ENCODE measurements around the gene TTC39B. TPM values are rescaled to one million over a fixed set of nuclear protein-coding genes. Genes with fewer than 3 reads are reported as not detected.

TTC39B gene
- total RNA-seq, 3 donors from 2014 or later: 6.7 to 11.7 (median 10.5) TPM

GRCh38 chr9:15268317-15268716 lies 38.7 kb downstream of the TTC39B start:
- peaks cover 18% of the 10 kb centered on the region for H3K36me3 Mint-ChIP-seq (ENCODE audit: insufficient read depth)
- no peak for ATAC-seq
- no peak overlapping the region for H3K4me3 Mint-ChIP-seq
- no peaks in the 10 kb centered on the region for H3K27me3 Mint-ChIP-seq (ENCODE audit: low read depth)
- no peak for DNase-seq
- H3K4me1 Mint-ChIP-seq (ENCODE audit: low read depth): peaks cover 36% of the 10 kb centered on the region
- no peaks in the 10 kb centered on the region for H3K9me3 Mint-ChIP-seq

GRCh38 chr9:15264918-15265317 lies 42.1 kb downstream of the TTC39B start:
- peaks cover 29% of the 10 kb centered on the region for H3K4me1 Mint-ChIP-seq (ENCODE audit: low read depth)
- no peak overlapping the region for H3K4me3 Mint-ChIP-seq
- no peaks in the 10 kb centered on the region for H3K9me3 Mint-ChIP-seq
- ATAC-seq: no peak
- DNase-seq: no peak
- H3K36me3 Mint-ChIP-seq (ENCODE audit: insufficient read depth): peaks cover 31% of the 10 kb centered on the region
- no peaks in the 10 kb centered on the region for H3K27me3 Mint-ChIP-seq (ENCODE audit: low read depth)

- ATAC-seq (no peak), DNase-seq (no peak)
- Mint-ChIP-seq H3K27me3 (ENCODE audit: low read depth) (no peaks in the 10 kb centered on the region), H3K4me1 (ENCODE audit: low read depth) (peaks cover 19% of the 10 kb centered on the region), H3K36me3 (ENCODE audit: insufficient read depth) (peaks cover 31% of the 10 kb centered on the region), H3K4me3 (no peak overlapping the region), H3K9me3 (no peaks in the 10 kb centered on the region)
Observed at GRCh38 chr9:15262581-15262980, 44.4 kb downstream of the TTC39B start.

GRCh38 chr9:15256426-15256825 lies 50.6 kb downstream of the TTC39B start:
- Mint-ChIP-seq H3K36me3 (ENCODE audit: insufficient read depth) (peaks cover 25% of the 10 kb centered on the region), H3K9me3 (no peaks in the 10 kb centered on the region), H3K4me1 (ENCODE audit: low read depth) (peaks cover 15% of the 10 kb centered on the region), H3K27me3 (ENCODE audit: low read depth) (no peaks in the 10 kb centered on the region), H3K4me3 (no peak overlapping the region)
- ATAC-seq (no peak), DNase-seq (no peak)

GRCh38 chr9:15253786-15254185 lies 53.2 kb downstream of the TTC39B start:
- peaks cover 18% of the 10 kb centered on the region for H3K36me3 Mint-ChIP-seq (ENCODE audit: insufficient read depth)
- H3K27me3 Mint-ChIP-seq (ENCODE audit: low read depth): no peaks in the 10 kb centered on the region
- H3K4me1 Mint-ChIP-seq (ENCODE audit: low read depth): peaks cover 26% of the 10 kb centered on the region
- no peak for DNase-seq
- no peak for ATAC-seq
- no peaks in the 10 kb centered on the region for H3K9me3 Mint-ChIP-seq
- H3K4me3 Mint-ChIP-seq: no peak overlapping the region

GRCh38 chr9:15253197-15253596 lies 53.8 kb downstream of the TTC39B start:
- H3K9me3 Mint-ChIP-seq: no peaks in the 10 kb centered on the region
- H3K4me1 Mint-ChIP-seq (ENCODE audit: low read depth): peaks cover 29% of the 10 kb centered on the region

GRCh38 chr9:15249981-15250380 lies 57.0 kb downstream of the TTC39B start:
- no peaks in the 10 kb centered on the region for H3K27me3 Mint-ChIP-seq (ENCODE audit: low read depth)
- ATAC-seq (no peak), DNase-seq (no peak)
- H3K9me3 Mint-ChIP-seq: no peaks in the 10 kb centered on the region
- H3K4me1 Mint-ChIP-seq (ENCODE audit: low read depth): peaks cover 43% of the 10 kb centered on the region
- H3K4me3 Mint-ChIP-seq: no peak overlapping the region
- H3K36me3 Mint-ChIP-seq (ENCODE audit: insufficient read depth): peaks cover 10% of the 10 kb centered on the region

More at GRCh38 chr9:15253197-15253596, 53.8 kb downstream of the TTC39B start:
- Mint-ChIP-seq H3K36me3 (ENCODE audit: insufficient read depth) (peaks cover 16% of the 10 kb centered on the region), H3K4me3 (no peak overlapping the region), H3K27me3 (ENCODE audit: low read depth) (no peaks in the 10 kb centered on the region)
- DNase-seq: no peak
- ATAC-seq: no peak

GRCh38 chr9:15249042-15249818 lies 57.8 kb downstream of the TTC39B start:
- Mint-ChIP-seq H3K9me3 (no peaks in the 10 kb centered on the region), H3K4me1 (ENCODE audit: low read depth) (peaks cover 50% of the 10 kb centered on the region), H3K4me3 (no peak overlapping the region), H3K27me3 (ENCODE audit: low read depth) (no peaks in the 10 kb centered on the region), H3K36me3 (ENCODE audit: insufficient read depth) (peaks cover 12% of the 10 kb centered on the region)
- ATAC-seq (no peak), DNase-seq (no peak)

- Mint-ChIP-seq H3K9me3 (no peaks in the 10 kb centered on the region), H3K36me3 (ENCODE audit: insufficient read depth) (peaks cover 15% of the 10 kb centered on the region), H3K27me3 (ENCODE audit: low read depth) (no peaks in the 10 kb centered on the region), H3K4me3 (no peak overlapping the region), H3K4me1 (ENCODE audit: low read depth) (peaks cover 53% of the 10 kb centered on the region)
- no peak for DNase-seq
- no peak for ATAC-seq
Observed at GRCh38 chr9:15248621-15249020, 58.4 kb downstream of the TTC39B start.

GRCh38 chr9:15248081-15248480 lies 58.9 kb downstream of the TTC39B start:
- no peaks in the 10 kb centered on the region for H3K27me3 Mint-ChIP-seq (ENCODE audit: low read depth)
- no peak overlapping the region for H3K4me3 Mint-ChIP-seq
- no peak for ATAC-seq
- no peak for DNase-seq
- H3K9me3 Mint-ChIP-seq: no peaks in the 10 kb centered on the region
- peaks cover 56% of the 10 kb centered on the region for H3K4me1 Mint-ChIP-seq (ENCODE audit: low read depth)
- peaks cover 15% of the 10 kb centered on the region for H3K36me3 Mint-ChIP-seq (ENCODE audit: insufficient read depth)

- H3K36me3 Mint-ChIP-seq (ENCODE audit: insufficient read depth): peaks cover 17% of the 10 kb centered on the region
- peaks cover 63% of the 10 kb centered on the region for H3K4me1 Mint-ChIP-seq (ENCODE audit: low read depth)
- no peaks in the 10 kb centered on the region for H3K9me3 Mint-ChIP-seq
- no peak overlapping the region for H3K4me3 Mint-ChIP-seq
- DNase-seq: no peak
- H3K27me3 Mint-ChIP-seq (ENCODE audit: low read depth): no peaks in the 10 kb centered on the region
- no peak for ATAC-seq
Observed at GRCh38 chr9:15246708-15247107, 60.3 kb downstream of the TTC39B start.

GRCh38 chr9:15246243-15246642 lies 60.8 kb downstream of the TTC39B start:
- no peak overlapping the region for H3K4me3 Mint-ChIP-seq
- no peaks in the 10 kb centered on the region for H3K27me3 Mint-ChIP-seq (ENCODE audit: low read depth)
- ATAC-seq (no peak), DNase-seq (no peak)
- no peaks in the 10 kb centered on the region for H3K9me3 Mint-ChIP-seq
- H3K36me3 Mint-ChIP-seq (ENCODE audit: insufficient read depth): peaks cover 17% of the 10 kb centered on the region
- peaks cover 63% of the 10 kb centered on the region for H3K4me1 Mint-ChIP-seq (ENCODE audit: low read depth)

- Mint-ChIP-seq H3K9me3 (peaks cover 5% of the 10 kb centered on the region), H3K36me3 (ENCODE audit: insufficient read depth) (peaks cover 29% of the 10 kb centered on the region), H3K4me3 (no peak overlapping the region), H3K27me3 (ENCODE audit: low read depth) (no peaks in the 10 kb centered on the region), H3K4me1 (ENCODE audit: low read depth) (peaks cover 57% of the 10 kb centered on the region)
- DNase-seq: no peak
- no peak for ATAC-seq
Observed at GRCh38 chr9:15244001-15244441, 63.0 kb downstream of the TTC39B start.

GRCh38 chr9:15243081-15243480 lies 63.9 kb downstream of the TTC39B start:
- Mint-ChIP-seq H3K4me1 (ENCODE audit: low read depth) (peaks cover 52% of the 10 kb centered on the region), H3K4me3 (no peak overlapping the region), H3K36me3 (ENCODE audit: insufficient read depth) (peaks cover 34% of the 10 kb centered on the region), H3K27me3 (ENCODE audit: low read depth) (no peaks in the 10 kb centered on the region), H3K9me3 (peaks cover 15% of the 10 kb centered on the region)
- no peak for ATAC-seq
- no peak for DNase-seq

GRCh38 chr9:15240927-15241326 lies 66.1 kb downstream of the TTC39B start:
- peaks cover 38% of the 10 kb centered on the region for H3K36me3 Mint-ChIP-seq (ENCODE audit: insufficient read depth)
- H3K9me3 Mint-ChIP-seq: peaks cover 34% of the 10 kb centered on the region
- no peak overlapping the region for H3K4me3 Mint-ChIP-seq
- ATAC-seq: no peak
- DNase-seq: no peak
- H3K27me3 Mint-ChIP-seq (ENCODE audit: low read depth): no peaks in the 10 kb centered on the region
- peaks cover 46% of the 10 kb centered on the region for H3K4me1 Mint-ChIP-seq (ENCODE audit: low read depth)
